G401.6 (cell line): Measurements from ENCODE around the gene CORO2A.
"Not testable (repeated sequence)": the region's sequence is repeated elsewhere in the genome, so short reads cannot be mapped to it uniquely, and the experiment has no call there.

Source experiments
- FAIRE-seq: peaks from 2 replicates; lab custom pipeline; 2012; peaks lifted over from hg19 to GRCh38; lab: Jason Lieb, UNC

The CORO2A gene

DNA sequence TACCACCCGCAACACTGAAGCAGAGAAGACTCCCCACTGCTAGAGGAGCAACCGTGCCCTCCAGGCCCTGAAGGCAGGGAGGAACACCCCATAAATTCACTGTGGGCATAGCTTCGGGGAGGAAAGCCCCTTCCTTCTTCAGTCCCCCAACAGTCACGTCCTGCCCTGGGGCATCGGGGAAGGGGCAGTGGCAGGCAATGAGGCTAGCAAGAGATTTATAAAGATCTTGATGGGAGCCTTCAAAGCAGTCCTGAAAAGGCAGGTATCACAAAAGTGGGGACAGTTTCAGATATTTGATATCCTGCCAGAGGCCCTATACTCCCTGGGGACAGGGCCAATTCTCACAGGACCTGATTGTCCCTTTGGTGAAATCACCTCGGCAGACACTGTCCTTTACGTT lies 56.5 kb downstream of the CORO2A start:
- no peak for FAIRE-seq

DNA sequence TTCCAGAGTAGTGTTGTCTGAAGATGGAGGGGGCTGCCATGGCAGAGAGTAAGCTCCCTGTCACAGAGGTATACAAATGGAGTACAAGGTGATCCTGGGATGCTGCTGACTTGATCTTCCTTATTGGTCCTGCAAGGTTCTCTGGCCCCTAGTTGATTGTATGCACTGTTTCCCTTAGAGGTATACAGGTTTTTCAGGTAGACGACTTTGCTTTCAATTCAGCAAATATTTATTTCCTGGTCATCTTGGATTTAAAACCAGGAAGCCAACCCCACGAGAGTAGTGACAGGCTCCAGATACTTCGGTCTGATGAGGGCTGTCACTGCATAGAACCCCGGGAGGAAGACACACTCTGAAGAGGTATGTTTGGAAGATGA lies 56.9 kb downstream of the CORO2A start:
- FAIRE-seq = no peak

DNA sequence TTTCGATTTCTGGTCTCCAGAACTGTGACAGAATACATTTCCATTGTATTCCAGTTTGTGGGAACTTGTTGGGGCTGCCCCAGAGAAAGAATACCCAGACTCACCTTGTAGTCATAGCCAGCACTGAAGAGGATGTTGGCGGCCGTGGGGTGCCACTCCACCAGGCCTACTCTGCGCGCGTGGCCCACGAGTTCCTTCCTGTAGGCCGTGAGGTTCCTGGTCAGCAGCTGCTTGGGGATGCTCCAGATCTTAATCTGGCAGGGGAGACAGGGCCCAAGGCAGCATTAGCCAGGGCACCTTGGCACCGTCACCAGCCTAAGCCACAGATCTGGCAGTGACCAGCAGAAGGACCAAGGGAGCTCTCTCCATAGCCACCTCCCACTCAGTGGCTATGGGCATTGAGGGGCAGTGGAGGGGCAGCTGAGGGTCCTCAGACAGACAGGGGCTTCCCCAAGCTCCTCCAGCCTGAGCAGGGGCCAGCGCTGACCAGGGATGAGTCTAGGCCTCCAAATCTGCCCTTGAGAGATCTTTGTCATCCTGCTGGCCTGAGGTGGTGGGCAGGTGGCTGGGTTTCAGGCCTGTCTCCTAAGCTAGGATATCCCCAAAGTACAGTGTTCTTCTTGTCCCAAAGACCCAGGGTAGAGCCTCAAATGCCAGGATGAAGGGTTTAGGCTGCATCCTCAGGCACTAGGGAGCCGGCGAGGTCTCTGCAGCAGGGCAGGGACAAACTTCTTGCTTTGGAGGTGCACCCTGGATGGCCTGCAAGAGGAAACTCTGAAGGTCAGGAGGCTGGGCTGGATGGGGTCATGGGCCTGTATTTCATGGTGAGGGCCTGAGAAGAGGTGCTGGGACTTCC lies 57.5 kb downstream of the CORO2A start:
- FAIRE-seq = no peak

DNA sequence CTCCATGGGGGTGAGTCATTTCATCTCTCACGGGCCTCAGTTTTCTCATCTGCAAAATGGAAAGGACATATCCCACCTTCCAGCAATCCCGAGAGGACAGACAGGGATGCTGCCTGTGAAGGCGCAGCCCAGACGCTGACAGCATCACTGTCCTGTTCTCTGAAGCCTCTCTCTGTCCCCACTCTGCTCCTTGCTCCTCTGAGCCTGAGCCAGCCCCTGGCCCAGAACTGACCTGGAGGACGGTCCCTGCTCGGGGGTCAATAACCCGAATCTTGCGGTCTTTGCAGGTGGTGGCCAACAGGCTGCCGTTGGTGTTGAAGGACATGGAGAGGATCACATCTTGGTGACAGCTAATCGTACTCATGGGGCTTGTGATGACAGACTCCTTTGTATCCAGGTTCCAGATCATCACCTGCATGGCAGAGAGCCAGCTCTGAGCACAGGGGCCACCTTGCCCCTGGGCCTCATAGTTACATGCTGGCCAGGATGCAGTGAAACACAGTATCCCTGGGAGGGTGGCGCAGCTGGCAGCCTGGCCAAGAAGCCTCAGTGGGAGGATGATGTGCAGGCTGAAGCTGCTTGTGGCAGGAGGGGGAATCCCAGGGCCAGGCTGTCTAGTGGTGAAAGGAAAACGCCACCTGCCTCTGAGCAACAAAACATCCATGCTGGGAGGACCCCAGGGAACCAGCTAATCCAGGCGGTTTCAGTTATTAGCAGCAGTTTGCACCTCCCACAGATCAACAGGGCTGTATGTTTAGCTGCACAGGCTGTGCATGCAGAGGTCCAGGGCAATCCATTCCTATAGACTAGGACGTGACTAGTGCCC lies 59.4 kb downstream of the CORO2A start:
- no peak for FAIRE-seq

DNA sequence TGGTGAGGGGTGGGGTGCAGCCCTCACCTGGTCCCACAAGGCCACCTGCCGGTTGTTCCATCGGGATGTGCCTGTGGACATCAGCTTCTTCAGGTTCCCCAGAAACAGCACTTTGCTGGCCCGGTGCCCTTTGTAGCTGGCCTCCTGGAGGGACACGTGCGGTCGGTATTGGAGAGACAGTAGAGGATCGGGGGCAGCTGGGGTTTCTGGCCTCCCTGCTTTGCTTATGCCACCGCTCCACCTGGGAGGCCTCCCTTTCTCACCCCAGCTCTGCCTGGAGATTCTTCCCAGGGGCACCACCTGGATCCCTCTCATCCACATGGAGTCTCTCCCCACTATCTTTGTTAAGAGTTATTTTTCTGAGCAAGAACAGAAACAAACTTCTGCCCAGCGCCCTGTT lies 60.3 kb downstream of the CORO2A start:
- FAIRE-seq = no peak

DNA sequence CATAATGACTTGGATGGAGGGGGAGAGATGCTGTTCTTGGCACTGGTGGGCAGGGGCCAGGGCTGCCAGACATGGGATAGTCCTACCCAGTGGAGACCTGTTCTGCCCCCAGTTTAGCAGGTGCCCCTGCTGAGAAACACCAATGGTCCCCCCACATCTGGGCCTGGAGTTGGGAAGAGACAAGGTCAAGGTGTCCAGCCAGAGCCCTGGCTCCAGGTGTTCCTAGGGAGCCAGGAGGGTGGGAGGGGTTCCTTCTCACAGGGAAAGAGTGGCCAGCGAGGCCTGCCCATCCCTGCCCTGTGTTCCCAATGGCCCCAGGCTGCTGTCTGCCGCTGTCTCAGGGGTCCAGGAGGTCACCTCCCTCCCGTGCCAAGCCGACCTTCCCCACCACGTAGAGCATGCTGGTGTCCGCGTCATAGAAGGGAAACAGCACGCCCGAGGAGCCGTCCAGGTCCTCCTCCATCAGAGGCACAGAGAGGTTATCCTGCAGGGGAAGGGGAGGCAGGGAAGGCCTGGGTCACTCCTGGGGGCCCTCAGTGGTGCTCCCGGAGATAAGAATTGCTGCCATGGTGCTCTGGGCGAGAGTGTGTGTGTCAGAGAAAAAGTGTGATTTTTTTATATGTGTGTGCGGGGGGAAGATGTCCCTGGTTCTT lies 61.7 kb downstream of the CORO2A start:
- FAIRE-seq = no peak

DNA sequence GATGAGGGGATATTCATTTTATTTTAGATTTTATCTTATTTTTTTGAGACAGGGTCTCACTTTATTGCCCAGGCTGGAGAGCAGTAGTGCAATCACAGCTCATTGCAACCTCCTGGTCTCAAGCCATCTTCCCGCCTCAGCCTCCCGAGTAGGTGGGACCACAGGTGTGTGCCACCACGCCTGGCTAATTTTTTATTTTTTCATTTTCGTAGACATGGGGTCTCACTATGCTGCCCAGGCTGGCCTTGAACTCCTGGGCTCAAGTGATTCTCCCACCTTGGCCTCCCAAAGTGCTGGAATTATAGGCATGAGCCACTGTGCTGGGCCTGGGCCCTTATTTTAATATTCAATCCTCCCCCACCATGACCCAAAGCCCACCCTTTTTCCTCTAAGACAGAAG lies 62.4 kb downstream of the CORO2A start:
- not testable (repeated sequence) for FAIRE-seq

DNA sequence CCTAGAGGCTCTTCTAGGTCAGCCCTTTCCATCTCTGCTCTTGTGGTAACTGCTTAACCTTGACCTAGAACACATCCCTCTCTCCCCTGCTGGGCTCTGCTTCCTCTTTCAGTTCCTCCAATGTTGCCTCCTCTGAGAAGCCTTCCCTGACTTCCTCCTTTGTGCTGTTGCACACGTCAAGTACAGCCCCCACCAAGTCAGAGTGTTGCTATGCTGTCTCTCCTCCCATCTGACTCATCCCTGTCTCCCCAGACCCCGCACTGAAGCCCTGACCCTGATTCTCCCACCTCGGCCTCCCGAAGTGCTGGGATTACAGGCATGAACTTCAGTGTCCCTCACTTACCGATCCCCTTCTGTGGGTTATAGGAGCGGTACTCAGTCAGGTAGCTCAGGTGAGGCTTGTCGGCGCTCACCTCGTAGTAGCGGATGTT lies 63.0 kb downstream of the CORO2A start:
- FAIRE-seq = no peak

DNA sequence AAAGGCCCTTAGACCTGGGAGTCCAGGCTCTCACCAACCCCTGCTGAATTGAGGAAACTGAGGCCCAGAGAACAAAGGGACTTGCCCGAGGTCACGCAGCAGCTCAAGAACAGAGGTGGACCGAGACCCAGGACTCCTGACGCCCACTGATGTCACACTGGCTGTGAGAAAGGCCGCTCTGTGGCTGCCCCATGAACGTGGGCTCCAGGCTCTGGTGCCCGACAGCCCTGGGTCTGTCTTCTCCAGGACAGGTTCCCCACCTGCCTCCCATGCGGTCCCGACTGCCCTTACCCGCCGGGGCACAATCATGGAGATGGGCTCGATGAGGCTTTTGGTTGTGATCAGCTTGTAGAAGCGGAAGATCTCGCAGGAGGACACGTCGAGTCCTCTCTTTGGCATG lies 64.1 kb downstream of the CORO2A start:
- no peak for FAIRE-seq

DNA sequence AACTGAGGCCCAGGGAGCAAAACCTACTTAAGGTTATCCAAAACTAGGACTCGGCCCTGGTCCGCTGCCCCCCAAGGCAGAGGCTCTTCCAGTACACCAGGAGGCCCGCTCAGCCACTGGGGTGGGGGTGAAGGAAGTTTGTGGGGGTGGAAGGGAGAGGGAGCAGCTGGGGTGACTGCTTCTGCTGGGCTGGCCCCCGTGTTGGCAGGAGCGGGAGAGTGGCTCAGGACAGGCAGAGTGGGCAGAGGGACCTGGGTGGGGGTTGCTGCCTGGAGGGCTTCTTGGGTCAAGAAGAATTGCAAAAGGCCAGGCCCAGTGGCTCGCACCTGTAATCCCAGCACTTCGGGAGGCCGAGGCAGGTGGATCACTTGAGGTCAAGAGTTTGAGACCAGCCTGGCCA lies 65.2 kb downstream of the CORO2A start:
- FAIRE-seq = no peak

DNA sequence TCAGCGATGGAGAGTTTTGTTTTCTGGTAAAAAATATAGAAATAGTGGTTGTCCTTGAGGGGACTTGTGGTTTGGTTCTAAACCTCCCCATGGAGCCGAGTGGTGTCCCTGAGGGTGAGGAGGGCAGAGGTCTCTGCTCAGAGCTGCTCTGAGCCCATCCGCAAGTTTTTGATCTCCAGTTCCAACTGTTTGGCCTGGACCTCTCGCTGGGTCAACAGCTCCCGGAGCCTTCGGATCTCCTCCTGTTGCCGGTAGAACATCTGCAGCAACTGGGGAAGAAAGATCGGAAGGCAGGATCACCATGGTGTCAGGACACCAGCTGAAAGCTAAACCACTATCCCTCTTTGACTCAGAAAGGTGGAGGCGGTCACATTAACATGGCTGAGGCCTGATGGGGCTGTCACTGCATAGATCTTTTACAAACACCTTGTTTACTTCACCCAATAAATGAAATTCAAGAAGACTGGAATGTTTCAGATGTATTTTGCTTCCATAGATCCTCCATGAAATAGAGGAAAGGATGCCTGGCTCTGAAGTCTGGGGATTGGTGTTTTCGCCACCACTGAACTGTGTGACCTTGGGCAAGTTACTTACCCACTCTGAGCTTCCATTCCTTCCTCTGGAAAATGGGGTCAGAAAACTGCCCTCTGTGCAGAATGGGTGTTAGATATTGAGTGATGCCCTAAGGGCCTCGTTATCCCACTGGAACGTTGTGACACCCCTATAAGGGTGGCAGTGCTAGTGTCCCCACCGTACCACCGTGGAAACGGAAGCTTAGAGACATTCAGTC lies 67.6 kb downstream of the CORO2A start:
- no peak for FAIRE-seq

DNA sequence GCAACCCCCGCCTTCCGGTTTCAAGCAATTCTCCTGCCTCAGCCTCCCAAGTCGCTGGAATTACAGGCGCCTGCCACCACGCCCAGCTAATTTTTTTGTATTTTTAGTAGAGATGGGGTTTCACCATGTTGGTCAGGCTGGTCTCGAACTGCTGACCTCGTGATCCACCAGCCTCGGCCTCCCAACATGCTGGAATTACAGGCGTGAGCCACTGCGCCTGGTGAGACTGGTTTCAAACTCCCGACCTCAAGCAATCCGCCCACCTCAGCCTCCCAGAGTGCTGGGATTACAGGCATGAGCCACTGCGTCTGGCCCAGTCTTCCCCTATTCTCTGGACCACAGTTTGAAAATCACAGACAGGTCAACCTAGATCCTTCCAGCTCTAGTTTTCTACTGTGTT lies 68.3 kb downstream of the CORO2A start:
- not testable (repeated sequence) for FAIRE-seq

DNA sequence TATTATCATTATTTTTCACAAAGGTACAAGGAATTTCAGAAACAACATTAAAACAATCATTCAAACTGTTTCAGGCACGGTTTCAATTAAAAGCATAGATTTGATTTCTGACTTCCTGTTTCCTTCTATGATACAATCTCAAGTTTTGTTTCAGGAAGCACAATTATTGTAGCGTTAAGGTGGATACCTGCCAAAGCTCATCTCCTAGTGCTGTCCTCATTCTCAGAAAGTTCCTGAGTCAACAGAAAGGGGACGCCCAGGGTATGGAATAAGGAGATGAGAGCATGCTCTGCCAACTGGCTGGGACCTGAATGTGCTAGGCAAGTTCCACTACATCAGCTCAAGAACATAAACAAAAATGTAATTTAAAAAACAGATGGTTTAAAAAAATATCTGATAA lies 71.4 kb downstream of the CORO2A start:
- no peak for FAIRE-seq

DNA sequence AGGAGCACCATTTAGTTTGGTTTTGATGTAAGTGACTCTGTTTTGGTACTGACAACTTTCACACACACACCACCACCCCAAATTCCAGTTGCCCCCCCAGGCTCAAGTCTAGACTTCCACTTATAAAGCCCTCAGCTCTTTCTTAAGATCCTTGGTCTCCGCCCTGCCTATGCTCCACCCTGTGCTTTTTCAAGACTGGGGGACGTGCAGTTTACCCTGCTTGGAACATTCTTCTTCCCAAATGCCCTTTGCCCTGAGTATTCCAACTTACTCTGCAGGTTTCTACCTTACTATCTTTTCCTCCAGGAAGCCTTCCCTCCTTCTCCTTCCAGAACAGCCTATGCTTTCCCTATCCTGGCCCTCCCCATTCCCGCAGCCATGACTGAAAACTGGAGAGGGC lies 72.0 kb downstream of the CORO2A start:
- no peak for FAIRE-seq

DNA sequence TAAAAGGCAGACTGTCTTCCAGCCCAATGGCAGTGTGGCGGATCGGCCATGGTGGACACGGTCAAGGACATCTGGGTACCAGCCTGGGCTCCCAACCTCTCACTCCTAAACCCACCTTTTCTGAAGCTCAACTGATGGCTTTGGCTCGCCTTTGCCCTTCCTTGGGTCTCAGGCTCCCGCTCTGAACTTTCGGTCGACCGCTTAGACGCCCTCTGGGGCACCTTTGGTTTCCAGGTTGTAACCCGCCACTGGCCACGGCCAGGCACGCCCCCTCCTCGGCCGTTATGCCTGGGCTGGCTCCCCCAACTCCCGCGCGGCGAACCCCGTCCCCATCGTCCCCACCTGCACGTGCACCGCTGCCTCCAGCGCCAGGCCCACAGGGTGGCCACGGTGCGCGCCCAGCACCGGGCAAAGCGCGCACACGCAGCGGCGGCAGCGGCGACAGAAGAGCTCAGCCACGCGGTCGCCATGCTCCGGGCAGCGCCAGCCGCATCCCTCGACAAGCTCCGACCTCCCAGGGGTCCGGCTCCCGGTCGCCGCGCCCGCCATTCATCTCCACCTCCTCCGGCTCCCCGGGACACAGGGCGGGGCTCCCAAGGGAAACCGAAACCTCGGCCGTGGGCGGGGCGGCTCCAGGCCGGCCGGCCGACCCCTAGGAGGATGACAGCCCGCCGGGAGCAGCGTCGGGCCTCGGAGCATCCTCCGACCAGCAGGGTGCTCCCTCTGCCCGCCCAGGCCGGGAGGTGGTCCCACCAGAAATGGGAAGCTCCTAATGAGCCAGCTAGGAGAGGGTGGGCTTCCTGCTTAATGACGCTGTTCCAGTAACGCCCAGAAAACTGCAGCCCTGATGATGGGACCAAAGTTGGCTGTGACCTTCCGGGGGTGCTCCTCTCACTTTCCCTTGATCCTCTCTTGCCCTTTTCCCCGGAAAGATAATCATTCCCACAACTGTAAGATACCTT lies 73.5 kb downstream of the CORO2A start, which contains the start of gene TRIM14:
TRIM14 (minus strand) TSS at position 583 of the 962 bp plus-strand sequence; CDS start at position 549, 34 bp downstream.
- FAIRE-seq = no peak

DNA sequence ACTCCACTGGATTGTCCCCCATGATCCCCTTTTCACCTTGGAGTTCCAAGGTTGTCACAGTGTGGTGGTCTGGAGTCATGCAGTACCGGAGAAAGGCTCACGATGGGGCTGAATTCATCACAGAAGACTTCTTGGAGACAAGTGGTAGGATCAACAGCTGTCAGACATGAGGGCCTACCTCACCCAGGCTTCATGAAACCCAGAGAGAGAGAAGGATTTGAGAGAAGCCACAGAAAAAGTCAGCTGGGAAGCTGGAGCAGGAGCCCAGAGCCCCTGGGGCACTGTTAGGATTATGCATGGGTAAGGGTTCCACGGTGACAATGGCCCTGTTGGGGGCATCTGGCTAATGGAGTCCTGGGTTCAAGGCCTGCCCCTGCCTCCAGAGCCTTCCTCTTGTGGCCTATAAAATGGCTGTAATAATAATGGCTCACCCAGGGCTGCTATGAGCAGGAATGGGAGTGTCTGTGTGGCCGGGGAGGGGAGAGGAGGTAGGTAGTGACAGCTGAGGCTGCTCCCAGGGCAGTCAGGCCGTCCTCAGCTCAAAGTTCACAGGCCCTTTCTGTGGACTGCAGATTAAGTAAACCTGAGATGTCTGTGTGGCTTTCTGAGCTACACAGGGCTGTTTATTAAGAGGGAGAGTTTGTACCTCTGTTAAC lies 74.3 kb downstream of the CORO2A start:
- no peak for FAIRE-seq

DNA sequence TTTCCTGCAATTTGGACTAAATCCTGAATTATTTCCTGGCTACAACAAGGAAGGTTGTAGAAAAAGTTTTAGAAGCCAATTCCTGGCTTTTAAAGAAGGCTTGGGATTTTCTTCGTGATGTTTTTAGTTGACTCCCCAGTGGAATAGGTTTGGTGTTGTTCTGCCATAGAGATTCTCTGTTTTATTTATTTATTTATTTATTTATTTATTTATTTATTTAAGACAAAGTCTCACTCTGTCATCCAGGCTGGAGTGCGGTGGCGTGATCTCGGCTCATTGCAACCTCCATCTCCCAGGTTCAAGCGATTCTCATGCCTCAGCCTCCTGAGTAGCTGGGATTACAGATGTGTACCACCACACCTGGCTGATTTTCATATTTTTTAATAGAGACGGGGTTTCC lies 75.3 kb downstream of the CORO2A start:
- not testable (repeated sequence) for FAIRE-seq

DNA sequence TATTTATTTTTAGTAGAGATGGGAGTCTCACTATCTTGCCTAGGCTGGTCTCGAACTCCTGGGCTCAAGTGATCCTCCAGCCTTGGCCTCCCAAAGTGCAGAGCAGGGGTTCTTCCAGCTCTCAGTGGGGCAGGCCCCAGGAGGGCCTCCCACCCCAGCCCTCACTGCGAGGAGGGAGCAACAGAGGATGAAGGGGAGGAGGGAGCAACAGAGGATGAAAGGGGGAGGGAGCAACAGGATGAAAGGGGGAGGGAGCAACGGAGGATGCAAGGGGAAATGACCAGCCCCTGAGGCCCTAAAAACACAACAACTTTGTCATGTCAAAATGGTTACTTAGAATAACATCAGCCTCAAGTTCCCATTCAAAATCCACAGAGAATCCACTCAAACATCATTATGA lies 83.4 kb downstream of the CORO2A start:
- FAIRE-seq = no peak

DNA sequence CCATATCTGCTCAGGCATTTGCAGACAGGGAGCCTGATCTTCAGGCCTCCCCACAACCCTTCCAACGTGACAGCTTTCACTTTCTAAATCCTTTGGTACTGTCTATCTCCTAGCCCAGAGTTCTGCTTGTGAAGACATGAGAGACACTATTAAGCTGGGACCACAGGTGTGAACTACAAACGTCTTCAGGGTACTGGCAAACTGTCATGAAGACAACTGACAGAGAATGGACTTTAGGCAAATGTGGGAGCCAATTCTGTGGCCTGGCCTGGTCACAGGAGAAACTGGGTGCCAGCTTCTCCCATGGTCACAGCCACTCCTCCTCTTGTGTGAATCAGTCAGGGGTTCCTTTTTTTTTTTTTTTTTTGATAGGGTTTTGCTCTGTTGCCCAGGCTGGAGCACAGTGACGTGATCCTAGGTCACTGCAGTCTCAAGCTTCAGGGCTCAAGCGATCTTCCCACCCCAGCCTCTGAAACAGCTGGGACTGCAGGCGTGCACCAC lies 83.9 kb downstream of the CORO2A start:
- no peak for FAIRE-seq

DNA sequence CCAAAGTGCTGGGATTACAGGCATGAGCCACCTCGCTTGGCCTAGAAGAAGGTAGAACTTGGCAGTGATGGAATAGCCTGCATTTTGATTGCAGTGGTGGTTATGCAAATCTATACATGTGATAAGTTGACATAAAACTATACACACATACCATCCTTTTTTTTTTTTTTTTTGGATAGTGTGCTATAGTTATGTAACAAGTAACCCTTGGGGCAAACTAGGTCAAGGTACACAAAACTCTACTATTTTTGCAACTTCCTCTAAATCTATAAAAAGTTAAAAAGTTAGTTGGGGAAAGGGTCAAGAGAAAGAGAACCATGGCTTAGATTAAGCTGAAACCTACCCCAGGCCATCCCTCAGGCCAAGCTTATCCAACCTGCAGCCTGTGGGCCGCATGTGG lies 84.5 kb downstream of the CORO2A start:
- no peak for FAIRE-seq
